HG02852 (cell line): ENCODE results near the gene SLC35F4.
"Not testable (repeated sequence)": the region's sequence is repeated elsewhere in the genome, so short reads cannot be mapped to it uniquely, and the experiment has no call there.

ENCODE experiments used
- ATAC-seq: cut with Tn5 transposase; IDR thresholded peaks from one replicate; pipeline ENCODE4 v1.9.1; 2021; ENCODE audit warnings: mild to moderate bottlenecking, moderate library complexity; ENCODE audit not compliant: unreplicated experiment

The SLC35F4 gene

DNA sequence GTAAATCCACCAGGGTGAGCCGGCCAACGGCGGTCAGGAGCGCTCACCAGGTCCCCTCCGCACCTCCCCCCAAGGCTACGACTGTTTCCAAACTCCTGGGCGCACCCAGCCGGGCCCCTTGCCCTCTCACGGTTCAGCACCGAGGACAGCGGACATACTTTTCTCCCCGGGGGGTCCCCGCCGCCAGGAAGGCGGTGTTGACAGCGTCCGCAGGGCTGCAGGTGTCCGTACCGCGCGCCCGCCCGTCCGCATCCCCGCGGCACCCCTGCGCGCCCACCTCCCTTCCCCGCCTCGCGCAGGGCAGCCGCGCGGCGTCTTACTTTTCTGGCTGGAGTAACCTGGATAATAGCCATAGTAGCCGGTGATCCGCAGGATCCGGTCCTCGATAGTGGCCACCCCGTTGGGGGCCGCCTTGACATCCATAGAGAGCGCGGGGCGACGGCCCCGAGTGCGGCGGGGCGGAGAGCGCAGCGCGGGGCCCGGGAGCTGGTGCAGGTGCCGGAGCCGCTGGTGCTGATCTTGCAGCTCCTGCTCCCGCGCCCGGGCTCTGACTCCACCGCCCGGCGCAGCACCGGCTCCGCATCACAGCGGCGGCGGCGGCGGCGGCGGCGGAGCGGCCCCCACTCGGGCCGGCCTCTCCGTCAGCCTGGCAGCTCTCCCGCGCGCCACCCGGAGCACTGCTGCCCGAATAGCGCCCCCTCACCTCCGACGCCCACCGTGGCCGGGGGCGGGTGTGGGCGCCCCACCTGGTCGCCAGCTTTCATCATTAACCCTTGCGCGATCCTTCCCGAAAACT, at the start of gene SLC35F4:
SLC35F4 (minus strand) TSS at position 690 of the 796 bp plus-strand sequence.
- no peak for ATAC-seq

DNA sequence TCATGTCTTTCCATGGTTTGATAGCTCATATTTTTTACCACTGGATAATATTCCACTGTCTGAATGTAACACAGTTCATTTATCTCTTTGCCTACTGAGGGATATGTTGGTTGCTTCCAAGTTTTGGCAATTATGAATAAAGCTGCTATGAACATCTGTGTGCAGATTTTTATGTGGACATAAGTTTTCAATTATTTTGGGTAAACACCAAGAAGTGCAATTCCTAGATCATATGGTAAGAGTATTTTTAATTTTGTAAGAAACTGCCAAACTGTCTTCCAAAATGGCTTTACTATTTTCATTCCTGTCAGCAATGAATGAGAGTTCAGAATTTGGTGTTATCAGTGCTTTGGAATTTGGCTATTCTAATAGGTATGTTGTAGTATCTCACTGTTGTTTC, 43.7 kb upstream of the SLC35F4 start:
- no peak for ATAC-seq

DNA sequence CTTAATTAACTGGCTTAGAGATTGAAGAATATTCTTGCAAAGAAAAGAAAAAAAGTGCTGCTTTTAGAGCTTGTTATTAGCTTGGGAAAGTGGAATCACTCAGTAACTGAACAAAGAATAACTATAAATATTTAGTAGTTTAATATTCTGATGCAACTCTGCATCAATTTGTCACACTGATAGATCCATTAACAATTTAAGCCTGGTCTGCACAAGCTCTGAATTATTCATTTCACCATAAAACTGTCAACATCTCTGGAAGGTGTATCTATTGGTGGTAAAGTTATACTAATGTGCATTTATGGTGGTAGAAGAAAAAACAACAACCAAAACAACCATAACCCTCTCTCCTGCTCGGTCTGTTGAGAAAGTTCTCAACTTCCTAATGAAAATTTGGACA, 38.1 kb upstream of the SLC35F4 start:
- ATAC-seq, result no peak

DNA sequence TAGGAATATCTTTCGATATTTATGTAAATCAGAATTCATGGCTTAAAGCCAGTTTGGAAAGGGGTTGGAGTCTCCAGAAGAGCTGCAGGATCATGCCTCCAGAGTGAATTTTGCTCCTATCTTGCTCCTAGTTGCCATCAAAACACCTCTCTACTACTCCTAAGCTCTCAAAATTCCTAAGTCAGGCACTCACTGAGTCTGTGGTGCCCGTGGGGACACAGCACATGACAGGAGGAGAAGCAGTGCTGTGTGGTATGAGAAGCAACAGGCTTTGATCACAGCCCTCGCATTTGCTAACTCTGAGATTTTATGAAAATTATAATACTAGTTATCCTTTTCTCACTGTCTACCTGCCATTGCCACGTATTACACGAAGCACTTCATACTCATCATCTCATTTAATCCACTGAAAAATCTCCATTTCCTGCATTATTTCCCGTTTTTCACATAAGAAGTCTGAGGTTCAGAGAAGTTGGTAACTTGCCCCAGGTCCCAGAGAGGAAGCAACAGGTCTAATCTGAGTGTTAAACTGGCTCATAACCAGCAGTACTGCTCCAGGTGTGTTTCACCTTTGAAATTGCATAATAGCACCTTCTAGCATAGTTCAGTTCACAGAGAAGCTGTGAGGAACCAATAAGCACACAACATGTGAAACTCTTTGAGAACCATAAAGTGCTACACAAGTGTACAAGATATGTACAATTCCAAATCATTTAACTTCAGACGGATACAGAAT, 33.1 kb upstream of the SLC35F4 start:
- ATAC-seq, result no peak

DNA sequence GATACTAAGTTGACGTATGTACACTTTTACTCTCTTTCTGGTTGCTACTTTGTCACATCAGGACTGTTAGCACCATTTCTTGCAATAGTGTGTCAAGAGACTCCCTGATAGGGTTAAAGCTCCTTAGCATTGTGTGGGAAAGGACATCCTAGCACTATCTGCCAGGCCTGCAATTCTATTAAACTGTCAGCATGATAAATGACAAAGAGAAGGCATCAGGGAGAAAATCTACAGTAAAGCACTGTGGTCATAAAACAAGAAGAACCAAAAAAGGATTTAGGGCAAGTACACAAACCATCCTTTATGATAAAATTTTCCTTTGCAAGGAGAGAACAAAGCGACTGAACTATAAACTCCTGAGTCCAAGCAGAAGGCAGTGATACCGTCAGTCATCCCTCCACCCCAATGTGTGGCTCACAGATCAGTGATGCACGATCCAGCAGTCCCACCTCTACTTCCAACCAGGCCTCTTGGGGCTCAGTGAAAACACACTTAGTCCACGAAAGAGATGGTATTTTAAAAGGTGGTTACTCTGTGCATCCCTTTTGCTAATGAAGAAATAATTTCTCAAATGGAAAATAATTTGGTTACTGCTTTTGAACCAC, 31.4 kb upstream of the SLC35F4 start:
- ATAC-seq, result no peak

DNA sequence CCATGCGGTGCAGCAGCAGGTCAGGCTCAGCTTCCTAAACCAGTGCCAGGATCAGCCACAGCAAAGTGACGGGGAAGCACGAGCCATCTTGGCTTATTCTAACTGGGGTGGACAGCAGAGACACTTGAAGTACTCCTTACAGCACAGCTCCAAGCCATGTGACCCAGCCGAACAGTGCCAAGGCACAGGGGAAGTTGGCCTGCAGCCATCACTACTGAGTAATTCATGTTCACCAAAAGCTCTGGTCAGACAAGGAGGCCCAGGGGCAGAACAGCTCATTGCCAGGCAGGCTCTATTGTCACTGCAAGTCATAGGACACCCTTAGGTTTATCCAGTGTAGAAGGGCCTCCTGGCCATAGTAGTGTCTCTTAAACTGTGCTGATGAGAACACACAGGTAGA, 23.4 kb upstream of the SLC35F4 start:
- ATAC-seq, result no peak

DNA sequence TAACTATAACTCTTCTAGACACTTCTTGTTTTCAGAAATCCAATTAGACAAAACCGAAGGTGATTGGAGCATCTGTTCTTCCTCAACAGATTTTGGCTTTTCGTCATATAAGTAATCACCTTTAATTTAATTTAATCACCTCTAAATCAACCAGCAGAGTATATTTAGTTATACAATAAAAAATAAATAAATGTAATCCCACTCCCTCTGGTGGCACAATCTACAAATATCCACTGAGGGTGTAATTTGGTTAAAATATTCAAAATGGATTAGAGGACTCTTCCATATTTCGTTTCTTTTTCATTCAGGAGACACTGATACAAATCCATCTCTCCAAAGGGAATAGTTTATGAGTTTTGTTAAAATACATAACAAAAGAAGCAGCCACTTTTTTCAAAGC, 18.3 kb upstream of the SLC35F4 start:
- ATAC-seq, result no peak

DNA sequence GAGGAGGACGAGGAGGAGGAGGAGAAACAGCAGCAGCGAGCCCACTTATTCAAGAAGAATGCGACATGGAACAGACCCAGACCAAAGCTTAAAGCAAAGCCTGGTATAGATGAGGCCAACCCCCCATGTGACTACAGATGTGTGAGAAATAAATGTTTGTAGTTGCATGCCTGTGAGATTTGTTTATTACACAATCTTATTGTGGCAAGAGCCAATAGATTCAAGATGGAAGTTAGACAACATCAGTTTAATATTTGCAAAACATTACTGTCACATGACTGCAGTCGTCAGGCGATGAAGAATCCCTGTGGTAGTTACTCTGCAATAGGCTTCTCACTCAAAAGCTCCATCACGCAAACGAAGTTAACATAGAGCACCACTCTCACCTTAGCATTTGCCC, 17.2 kb upstream of the SLC35F4 start:
- no peak for ATAC-seq

DNA sequence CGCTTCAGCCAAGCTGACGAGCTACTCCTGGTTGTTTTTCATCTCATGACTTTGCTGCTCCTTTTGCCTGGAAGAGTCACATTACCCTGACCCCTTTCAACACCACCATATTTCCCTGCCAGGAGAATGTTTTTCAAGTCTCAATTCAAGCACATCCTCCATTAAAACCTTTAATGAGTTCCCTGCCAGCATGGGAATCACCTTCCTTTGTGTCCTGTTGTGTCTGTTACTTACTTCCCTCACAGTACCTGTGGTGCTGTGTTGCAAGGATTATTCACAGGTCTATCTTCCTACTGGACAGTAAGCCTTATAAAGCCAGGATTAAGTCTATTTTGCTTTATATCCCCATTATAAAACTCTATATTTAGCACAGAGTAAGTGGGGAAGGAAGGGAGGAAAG, 13.6 kb upstream of the SLC35F4 start:
- no peak for ATAC-seq

DNA sequence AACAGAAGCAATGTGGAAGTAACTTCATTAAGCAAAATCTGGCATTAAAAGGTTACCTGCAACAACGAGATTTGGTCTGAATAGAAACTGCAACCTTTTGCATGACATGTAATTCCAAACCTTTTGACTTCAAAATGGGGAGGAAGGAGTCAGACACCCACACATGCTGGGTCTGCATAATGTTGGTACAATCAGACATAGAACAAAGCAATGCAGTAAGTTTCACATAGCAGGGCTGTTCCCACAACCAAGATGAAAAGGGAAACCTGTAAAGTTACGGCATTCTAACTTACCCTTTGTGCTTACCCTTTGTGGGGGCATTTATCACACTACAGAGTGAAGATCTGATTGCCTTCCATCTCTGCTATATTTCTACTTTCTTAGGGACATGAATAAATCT, 10.1 kb upstream of the SLC35F4 start:
- ATAC-seq, result no peak

DNA sequence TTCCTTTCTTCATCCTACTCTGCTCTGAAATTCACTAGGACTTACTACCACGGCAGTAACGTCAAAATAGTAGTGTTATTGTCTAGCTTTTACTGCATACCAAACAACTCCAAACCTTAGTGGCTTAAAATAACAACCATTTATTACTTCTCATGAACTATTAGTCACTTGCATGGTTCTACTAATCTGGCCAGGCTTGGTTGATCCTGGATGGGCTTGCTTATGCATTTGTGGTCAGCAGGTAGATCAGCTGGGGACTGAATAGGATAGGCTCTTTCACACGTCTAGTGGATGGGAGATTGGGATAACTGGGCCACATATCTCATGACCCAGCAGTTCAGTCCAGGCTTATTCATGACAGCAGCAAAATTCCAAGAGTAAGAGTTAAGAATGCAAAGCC, 9.4 kb upstream of the SLC35F4 start:
- no peak for ATAC-seq

DNA sequence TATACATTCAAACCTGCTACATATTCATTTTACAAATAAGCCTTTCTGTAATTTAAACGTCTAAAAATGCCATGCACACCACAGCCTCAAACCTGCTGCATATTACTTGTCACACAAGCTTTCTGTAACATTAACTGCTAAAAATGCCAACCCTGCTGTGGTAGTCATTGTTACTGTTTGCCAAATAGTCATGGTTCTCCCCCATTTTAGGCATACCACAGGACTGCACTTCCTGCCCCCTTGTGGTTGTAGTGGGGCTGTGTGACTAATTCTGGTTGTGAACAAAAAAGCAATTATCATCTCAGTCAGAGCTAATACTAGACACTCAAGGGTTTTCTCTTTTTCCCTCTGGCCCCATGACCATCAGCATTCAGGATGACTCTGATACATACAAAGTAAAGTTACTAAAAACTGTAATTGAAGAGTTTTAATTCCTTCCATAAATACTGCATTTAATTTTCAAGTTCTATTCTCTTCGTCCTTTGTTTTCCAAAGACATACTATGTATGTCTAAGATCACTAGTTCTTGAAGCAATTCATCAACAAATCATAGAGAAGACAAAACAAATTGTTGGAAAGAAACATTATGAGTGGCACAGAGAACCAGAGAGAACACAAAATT, 5.7 kb upstream of the SLC35F4 start:
- ATAC-seq, result peak; percentile 81

DNA sequence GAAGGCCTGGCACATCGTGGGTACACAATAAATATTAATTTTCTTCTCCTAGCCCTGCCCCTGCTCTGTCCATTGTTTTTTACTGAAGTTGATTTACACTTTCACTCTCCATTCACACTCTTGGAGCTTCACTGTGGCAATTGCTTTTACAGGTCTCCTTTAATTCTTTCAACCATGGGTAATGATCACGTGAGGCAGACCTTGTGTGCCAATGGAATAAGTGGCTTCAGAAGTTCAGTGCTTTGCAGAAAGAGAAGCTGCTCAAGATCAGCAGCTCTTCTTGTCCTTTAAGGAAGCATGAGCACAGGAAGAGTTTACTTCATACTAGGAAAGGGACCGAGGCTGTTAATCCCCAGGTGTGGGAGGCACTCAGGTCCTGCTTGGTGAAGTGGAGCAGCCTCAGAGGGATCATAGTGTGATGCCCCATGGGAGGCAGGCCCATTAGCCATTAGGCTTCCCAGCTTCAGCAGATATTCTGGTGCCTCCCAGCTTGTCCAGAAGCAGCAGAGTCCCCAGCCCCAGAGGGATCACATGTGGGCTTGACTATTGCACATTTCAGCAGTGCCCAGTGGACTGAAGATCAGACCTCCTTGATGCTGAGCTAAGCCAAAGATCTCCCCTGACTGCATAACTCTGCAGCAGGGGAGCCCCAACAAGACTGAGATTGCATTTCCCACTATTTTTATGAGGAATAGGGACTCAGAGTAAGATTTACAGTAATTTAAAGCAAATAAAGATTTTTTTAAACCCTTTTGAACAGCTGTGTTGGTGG, 5.0 kb upstream of the SLC35F4 start:
- no peak for ATAC-seq

DNA sequence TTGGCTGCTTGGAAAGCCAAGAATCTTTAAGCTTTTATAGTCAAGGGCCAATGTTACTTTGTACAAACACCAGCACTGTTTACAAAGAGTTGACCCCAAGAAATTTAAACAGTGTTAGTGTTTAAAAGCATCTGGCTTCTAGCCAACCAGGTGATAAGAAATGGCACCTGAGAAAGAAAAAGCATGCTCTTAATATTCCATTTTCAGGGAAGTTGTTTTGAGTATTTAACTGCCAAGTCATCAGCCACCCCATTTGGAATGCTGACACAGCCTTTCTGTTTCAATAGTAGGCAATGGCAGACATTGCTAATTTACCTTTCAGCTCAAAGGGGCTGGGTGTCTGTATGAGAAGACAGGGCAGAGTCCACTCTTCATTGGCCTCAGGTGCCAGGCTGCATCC, 3.7 kb upstream of the SLC35F4 start:
- ATAC-seq, result no peak

DNA sequence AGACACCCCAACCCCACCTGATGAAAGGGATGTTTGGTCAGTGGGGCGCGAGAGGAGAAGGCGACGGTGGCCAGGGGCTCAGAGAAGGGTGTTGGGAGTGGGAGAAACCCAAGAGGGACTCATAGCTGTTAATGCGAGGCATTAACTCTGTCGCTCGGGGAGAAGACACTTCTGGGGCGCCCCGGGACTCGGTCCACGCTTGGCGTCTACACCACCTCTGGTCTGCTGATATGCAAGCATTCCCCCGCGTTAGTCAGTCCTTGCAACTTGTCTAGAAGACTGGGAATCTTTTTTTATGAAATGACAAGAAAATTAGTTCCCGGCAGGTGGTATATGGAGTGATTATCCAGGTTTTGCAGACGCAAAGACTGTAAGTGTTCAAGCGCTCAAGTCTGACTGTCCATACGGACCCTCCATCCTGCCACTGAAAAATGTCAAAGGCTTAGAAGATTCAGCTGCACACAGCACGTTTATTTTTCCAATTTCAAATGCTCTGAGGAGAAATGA, 360 bp upstream of the SLC35F4 start:
- no peak for ATAC-seq

DNA sequence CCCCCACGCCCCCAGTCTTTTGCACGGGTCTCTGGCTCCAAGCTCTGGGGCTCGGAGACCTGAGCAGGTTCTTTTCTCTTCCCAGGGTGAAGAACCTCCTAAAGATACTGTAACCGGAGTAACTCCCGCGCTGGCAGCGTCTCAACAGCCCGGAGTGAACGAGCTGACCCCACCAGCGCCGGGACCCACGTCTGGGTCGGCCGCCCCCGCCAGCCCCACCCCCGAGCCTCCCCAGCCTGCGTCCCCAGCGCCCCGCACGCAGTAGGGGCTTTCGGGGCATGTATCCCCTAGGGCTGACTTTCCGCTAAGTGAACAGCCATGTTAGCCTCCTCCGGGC, 858 bp downstream of the SLC35F4 start:
- ATAC-seq, result no peak

DNA sequence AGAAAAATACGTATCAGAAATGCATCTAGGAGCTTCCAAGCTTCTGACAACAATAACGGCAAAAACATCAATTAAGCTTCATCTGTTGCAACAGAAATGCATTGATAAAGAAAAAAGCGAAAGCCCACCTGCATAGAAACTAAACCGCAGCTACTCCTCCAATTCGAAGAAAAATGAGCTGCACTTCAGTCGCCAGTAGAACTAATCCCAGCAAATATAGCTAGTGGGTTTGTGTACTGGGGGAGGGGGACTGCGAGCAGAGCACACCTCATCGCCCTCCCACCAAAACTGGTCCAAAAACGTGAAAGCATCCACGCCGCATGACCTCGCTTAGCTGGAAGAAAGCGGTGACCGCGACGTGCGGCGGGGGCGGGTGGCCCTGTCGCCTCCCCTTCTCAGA, 1.2 kb downstream of the SLC35F4 start:
- no peak for ATAC-seq

DNA sequence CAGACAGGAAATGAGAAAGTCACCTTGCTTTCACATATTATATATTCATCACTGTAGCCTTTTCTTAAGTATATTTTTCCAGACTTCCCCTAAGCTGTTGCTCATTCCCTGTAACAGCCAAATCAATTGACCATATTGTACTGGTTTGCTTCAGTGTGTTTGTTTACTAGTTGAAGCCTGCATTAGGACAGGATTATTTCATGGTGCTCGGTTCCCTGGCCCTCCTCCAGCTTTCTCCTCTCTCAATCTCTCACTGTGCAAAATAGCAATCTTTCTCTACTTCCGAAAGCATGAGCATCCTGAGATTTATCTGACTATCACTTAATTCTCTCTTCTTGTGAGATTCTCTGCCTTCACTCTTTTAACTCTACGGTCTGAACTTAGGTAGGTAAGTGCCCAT, 2.4 kb downstream of the SLC35F4 start:
- no peak for ATAC-seq

DNA sequence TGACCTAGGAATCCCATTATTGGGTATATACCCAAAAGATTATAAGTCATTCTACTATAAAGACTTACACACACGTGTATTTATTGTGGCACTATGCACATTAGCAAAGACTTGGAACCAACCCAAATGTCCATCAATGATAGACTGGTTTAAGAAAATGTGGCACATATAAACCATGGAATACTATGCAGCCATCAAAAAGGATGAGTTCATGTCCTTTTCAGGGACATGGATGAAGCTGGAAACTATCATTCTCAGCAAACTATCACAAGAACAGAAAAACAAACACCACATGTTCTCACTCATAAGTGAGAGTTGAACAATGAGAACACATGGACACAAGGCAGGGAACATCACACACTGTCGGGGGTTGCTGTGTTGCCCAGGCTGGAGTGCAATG, 10.2 kb downstream of the SLC35F4 start:
- not testable (repeated sequence) for ATAC-seq

DNA sequence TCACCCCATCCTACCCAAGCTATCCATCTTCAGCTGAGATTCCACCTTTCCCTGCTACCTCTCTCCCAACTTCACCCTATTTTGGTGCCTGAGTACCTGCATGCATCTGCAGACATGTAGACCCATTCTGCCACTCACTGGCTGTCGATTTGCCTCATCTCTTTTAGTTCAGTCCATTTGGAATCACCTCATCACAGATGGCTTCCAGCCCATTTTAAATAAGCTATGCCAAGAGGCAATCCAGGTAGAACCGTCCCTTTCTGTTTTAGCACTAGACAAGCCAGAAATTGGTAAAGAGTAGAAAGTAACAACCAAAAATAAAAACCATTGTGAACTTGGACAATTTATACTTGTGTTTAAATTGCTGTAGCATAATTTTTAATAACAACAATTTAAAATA, 11.3 kb downstream of the SLC35F4 start:
- no peak for ATAC-seq

DNA sequence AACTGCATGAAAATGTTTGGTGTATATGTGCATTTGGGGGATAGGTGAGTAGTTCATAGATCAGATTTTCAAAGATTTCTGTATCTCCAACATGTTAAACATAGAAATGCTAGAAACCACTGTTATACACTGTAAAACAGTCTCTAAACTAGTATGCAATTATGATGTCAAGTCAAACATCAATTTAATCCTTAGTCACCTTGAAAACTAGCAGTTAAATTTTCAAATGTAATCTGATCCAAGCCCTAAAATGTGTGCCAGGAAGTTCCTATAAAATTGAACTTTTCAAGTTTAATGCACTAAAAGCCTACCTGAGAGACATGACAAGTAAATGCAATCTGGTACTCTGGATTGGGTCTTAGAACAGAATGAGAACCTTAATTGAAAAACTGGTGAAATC, 14.5 kb downstream of the SLC35F4 start:
- ATAC-seq, result no peak
